Duodenal mucosa (tissue), 2 donors: ENCODE results near the gene C2CD2L.
"Not testable (repeated sequence)": the region's sequence is repeated elsewhere in the genome, so short reads cannot be mapped to it uniquely, and the experiment has no call there.

Experiments
- H3K27ac ChIP-seq: one replicate; pipeline ENCODE4 v1.7.0; 2013; ENCODE audit warnings: low read depth, low read length
- H3K27me3 ChIP-seq, 2 donors: one replicate each; pipeline ENCODE4 v1.7.0; 2013; ENCODE audit warnings: low read length in 2 of 2, control low read depth in 1 of 2; ENCODE audit not compliant: insufficient read depth in 2 of 2, control insufficient read depth in 1 of 2
- H3K36me3 ChIP-seq, 2 donors: one replicate each; pipeline ENCODE4 v1.7.0; 2013; ENCODE audit warnings: low read length in 2 of 2, control low read depth in 1 of 2; ENCODE audit not compliant: insufficient read depth in 2 of 2, control insufficient read depth in 1 of 2
- H3K4me1 ChIP-seq, 2 donors: one replicate each; pipeline ENCODE4 v1.7.0; 2013; ENCODE audit warnings: low read length in 2 of 2, control low read depth in 1 of 2; ENCODE audit not compliant: insufficient read depth in 2 of 2, control insufficient read depth in 1 of 2
- H3K4me3 ChIP-seq, 2 donors: one replicate each; pipeline ENCODE4 v1.7.0; 2013; ENCODE audit warnings: low read length in 2 of 2, low read depth in 1 of 2
- H3K9ac ChIP-seq, 2 donors: one replicate each; pipeline ENCODE4 v1.7.0; 2013; ENCODE audit warnings: low read length in 2 of 2, low read depth in 1 of 2
- H3K9me3 ChIP-seq, 2 donors: one replicate each; pipeline ENCODE4 v1.7.0; 2013; ENCODE audit warnings: low read length in 2 of 2, control low read depth in 1 of 2; ENCODE audit not compliant: control insufficient read depth in 1 of 2

C2CD2L gene

DNA sequence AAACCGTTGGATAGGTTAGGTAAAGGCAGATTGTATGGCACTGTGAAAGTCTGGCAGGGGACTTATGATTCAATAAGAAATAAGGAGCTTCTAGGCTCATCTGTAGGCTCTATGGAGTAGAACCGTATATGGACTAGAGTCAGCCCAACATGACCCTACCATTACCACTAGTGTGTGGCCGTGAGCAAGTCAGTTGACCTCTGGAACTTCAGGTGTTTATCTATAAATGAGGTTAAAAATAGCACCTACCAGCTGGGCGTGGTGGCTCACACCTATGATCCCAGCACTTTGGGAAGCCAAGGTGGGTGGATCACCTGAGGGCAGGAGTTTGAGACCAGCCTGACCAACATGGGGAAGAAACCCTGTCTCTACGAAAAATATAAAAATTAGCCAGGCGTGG lies 18.7 kb downstream of the C2CD2L start:
- Histone ChIP-seq H3K4me1 (peaks cover 25 to 39% of the 10 kb centered on the region in 2 donors), H3K27ac (no peak overlapping the region), H3K9me3 (no peaks in the 10 kb centered on the region), H3K9ac (peak overlapping the region in 1 of 2 donors; percentile 37), H3K36me3 (peaks cover 13 to 27% of the 10 kb centered on the region in 2 donors), H3K4me3 (peak overlapping the region in 1 of 2 donors; percentile 41), H3K27me3 (no peaks in the 10 kb centered on the region)

DNA sequence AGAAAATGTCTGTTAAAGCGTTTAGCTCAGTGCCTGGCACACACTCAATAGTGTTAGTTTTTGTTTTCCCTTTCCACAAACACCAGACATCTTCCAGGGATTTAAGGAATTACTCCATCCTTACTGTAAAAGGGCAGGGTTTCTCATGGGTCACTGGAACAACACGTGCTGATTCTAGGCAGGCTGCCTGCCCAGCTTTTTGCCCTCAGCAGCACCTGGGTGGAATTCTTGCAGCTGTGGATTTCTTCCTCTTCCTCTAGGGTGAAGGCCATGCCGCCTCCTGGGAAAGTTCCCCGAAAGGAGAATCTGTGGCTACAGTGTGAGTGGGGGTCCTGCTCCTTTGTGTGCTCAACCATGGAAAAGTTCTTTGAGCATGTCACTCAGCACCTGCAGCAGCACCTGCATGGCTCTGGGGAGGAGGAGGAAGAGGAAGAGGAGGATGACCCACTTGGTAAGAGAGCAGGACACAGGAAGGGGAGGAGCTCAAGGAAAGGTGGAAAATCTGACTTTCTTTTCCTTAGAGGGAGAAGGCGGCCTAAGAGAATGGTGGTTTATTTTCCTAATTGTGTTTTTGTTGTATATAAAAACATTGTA lies 19.6 kb downstream of the C2CD2L start:
- Histone ChIP-seq H3K36me3 (peaks cover 22 to 36% of the 10 kb centered on the region in 2 donors), H3K9ac (peak overlapping the region in 1 of 2 donors; percentile 36), H3K27ac (no peak overlapping the region), H3K4me3 (no peak overlapping the region), H3K4me1 (peaks cover 24 to 33% of the 10 kb centered on the region in 2 donors), H3K9me3 (no peaks in the 10 kb centered on the region), H3K27me3 (no peaks in the 10 kb centered on the region)

DNA sequence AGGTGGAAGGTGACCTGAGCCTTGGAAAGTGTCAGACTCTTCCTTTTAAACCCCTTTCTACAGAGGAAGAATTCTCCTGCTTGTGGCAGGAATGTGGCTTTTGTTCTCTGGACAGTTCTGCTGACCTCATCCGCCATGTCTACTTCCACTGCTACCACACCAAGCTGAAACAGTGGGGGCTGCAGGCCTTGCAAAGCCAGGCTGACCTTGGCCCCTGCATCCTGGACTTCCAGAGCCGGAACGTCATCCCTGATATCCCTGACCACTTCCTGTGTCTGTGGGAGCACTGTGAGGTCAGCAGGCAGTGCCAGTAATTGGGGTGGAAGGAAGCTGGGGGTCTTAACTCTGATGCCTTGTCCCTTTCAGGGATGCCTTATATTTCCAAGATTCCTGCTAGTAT lies 23.5 kb downstream of the C2CD2L start:
- H3K27ac ChIP-seq, result no peak overlapping the region
- H3K4me3 ChIP-seq, result no peak overlapping the region
- H3K9ac ChIP-seq, result no peak overlapping the region
- H3K9me3 ChIP-seq, result no peaks in the 10 kb centered on the region
- H3K27me3 ChIP-seq, result no peaks in the 10 kb centered on the region
- H3K4me1 ChIP-seq, result peaks cover 11 to 15% of the 10 kb centered on the region in 2 donors
- peaks cover 43 to 59% of the 10 kb centered on the region in 2 donors for H3K36me3 ChIP-seq

DNA sequence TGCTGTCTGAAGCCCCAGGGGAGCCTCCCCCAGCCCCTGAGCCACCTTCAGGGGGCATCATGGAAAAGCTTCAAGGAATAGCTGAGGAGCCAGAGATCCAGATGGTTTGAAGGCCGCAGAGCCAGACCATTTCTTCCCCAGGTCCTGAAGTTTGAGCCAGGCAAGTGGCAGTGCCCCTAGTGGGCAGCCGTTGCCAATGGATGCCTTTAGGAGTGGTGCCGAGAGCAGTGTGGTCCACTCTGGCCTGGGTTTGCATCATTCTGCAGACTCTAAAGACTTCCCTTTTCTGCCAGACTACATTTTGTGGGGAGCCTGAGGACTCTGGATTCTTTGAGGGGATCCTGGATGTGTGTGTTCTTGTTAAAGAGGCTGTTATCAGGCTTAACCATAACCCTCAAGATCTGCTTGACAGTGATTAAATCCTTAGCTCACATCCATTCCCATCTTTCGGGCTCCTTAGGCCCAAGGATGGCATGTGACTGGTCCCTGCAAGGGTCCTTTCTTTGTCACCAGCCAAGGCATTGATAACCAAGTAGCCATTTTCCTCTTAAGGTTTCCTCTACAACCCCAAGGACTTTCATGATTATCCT lies 27.3 kb downstream of the C2CD2L start:
- Histone ChIP-seq H3K9ac (no peak overlapping the region), H3K27me3 (no peaks in the 10 kb centered on the region), H3K27ac (no peak overlapping the region), H3K36me3 (peaks cover 43 to 55% of the 10 kb centered on the region in 2 donors), H3K4me3 (no peak overlapping the region), H3K4me1 (no peaks in the 10 kb centered on the region), H3K9me3 (no peaks in the 10 kb centered on the region)

DNA sequence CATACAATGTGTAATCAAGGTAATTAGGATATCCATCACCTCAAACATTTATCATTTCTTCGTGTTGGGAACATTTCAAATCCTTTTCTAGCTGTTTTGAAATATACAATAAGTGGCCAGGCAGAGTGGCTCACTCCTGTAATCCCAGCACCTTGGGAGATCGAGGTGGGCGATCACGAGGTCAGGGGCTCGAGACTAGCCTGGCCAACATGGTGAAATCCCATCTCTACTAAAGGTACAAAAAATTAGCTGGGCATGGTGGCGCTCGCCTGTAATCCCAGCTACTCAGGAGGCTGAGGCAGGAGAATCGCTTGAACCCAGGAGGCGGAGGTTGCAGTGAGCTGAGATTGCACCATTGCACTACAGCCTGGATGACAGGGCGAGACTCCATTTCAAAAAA lies 32.1 kb downstream of the C2CD2L start:
- not testable (repeated sequence) for H3K9ac ChIP-seq, H3K36me3 ChIP-seq, H3K27ac ChIP-seq, H3K9me3 ChIP-seq, H3K4me3 ChIP-seq, H3K27me3 ChIP-seq, H3K4me1 ChIP-seq

DNA sequence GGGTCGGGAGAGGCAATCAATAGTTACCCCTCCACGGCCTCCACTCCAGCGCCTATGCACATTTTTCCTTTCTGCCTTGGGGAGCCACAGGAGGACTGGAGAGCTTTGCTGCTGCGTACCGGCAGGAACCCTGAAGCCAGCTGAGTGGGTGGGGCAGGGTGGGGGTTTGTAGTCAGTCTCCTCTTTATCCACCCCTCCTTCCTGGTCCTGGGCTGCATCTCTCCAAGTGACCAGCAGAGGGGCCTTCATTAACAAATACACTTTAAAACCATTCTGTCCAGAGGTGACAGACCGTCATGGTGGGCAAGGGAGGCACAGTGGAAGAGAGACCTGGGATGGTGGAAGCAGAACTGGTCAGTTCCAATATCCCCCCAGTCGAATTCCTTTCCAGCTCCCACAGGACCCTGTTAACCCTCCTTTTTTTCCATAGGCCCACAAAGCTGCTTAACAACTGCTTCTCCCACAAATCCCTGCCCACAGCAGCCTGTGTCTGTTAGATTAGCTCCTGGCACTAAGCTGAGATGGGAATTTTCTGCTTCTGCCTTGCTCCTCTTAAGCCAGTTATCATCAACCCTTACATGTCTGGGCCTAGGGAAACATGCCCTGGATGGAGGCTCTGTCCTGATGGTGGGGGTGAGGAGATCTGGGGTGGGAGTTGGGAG lies 37.8 kb downstream of the C2CD2L start:
- Histone ChIP-seq H3K27ac (no peak overlapping the region), H3K4me3 (no peak overlapping the region), H3K36me3 (no peaks in the 10 kb centered on the region), H3K27me3 (peaks cover 23 to 24% of the 10 kb centered on the region in 2 donors), H3K9ac (no peak overlapping the region), H3K4me1 (peaks cover 10 to 12% of the 10 kb centered on the region in 2 donors), H3K9me3 (no peaks in the 10 kb centered on the region)

DNA sequence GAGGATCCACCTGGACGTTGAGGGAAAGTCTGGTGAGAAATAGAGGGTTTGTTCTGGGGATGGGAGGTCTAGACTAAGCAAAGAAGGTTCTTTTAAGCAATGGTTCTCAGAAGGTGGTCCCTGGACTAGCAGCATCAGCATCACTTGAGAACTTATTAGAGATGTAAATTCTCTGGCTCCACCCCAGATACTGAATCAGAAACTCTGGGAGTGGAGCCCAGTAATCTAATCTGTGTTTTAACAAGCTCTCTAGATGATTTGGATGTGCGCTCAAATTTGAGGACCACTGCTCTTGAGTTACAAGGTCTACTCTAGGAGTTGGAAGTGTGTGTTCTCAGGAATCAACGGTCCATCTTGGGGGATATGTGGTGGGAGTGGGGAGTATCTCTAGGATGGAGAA lies 38.4 kb downstream of the C2CD2L start:
- H3K4me3 ChIP-seq, result no peak overlapping the region

DNA sequence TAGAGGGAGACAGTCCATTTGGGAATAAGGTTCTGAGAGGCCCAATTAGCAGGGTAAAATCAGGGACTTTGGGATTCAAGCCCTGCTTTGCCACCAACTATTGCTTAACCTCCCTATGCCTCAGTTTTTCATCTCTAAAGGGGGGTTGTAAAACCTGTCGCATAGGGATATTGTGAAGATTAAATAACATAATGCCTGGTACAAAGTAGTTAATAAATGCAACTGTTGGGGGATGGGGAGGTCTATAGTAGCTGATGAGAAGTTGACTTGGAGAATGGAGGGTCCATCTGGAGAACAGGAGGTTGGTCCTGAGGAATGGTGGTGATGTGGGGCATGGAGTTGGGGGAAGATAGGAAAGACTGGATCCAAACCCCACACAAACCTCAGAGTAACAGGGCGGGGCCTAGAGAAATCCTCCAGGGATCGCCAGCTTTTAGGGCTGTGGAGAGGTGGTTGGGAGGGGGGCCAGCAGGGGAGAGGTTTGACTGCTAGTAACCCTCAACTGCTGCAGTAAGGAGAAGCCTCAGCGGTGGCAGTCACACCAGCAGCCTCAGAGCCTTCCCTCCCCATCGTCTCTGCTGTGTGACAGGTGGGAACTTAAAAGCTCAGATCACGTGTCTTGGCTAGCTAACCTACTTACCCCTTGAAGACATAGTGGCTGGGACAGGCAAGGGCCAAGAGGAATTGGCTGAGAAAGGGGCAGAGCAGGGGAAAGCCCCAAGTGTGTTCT lies 40.6 kb downstream of the C2CD2L start:
- H3K4me3 ChIP-seq, result no peak overlapping the region
- H3K27me3 ChIP-seq, result peaks cover 30 to 33% of the 10 kb centered on the region in 2 donors
- H3K4me1 ChIP-seq, result peaks cover 10 to 12% of the 10 kb centered on the region in 2 donors
- no peak overlapping the region for H3K9ac ChIP-seq
- no peak overlapping the region for H3K27ac ChIP-seq
- H3K36me3 ChIP-seq, result no peaks in the 10 kb centered on the region
- H3K9me3 ChIP-seq, result no peaks in the 10 kb centered on the region

More for the DNA sequence above, 38.4 kb downstream of the C2CD2L start:
- H3K9ac ChIP-seq, result no peak overlapping the region
- no peak overlapping the region for H3K27ac ChIP-seq
- peaks cover 29 to 30% of the 10 kb centered on the region in 2 donors for H3K27me3 ChIP-seq
- H3K36me3 ChIP-seq, result no peaks in the 10 kb centered on the region
- peaks cover 10 to 12% of the 10 kb centered on the region in 2 donors for H3K4me1 ChIP-seq
- no peaks in the 10 kb centered on the region for H3K9me3 ChIP-seq

DNA sequence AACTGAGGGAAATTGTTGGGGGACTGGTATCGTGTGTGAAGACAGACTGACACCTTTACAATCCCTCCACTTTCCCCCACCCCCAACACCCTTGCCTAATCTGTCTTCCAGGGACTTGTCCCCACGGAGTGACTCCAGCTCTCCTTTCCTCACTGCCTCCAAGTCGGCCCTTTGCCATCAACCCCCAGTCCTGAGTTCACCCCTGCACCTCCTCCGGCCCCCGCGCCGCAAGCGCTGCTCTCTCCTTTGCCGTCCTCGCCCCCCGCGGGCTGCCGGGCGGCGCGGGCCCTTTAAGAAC lies 41.5 kb downstream of the C2CD2L start:
- peaks cover 10 to 12% of the 10 kb centered on the region in 2 donors for H3K4me1 ChIP-seq
- peak overlapping the region; percentile 60 to 65 for H3K4me3 ChIP-seq
- H3K27me3 ChIP-seq, result peaks cover 30 to 33% of the 10 kb centered on the region in 2 donors
- H3K27ac ChIP-seq, result no peak overlapping the region
- no peak overlapping the region for H3K9ac ChIP-seq
- H3K9me3 ChIP-seq, result no peaks in the 10 kb centered on the region
- H3K36me3 ChIP-seq, result no peaks in the 10 kb centered on the region
